CD4-positive, alpha-beta T cell treated with Interleukin-17A for 1 hour (primary cell): ENCODE data around the gene SLFN14.

Experiments
- DNase-seq: peaks from one replicate; pipeline ENCODE4 v3.0.0-alpha.2; 2020

SLFN14 gene

GRCh38 chr17:35519906-35520442 lies 40.6 kb downstream of the SLFN14 start:
- DNase-seq: no peak

- peak; percentile 26 for DNase-seq
These were observed 41.2 kb downstream of the SLFN14 start for GRCh38 chr17:35519439-35519838.

- DNase-seq: peak; percentile 38
These were observed 42.2 kb downstream of the SLFN14 start for GRCh38 chr17:35518431-35518830.

- DNase-seq: no peak
These were observed 45.6 kb downstream of the SLFN14 start for GRCh38 chr17:35515027-35515426.

DNA sequence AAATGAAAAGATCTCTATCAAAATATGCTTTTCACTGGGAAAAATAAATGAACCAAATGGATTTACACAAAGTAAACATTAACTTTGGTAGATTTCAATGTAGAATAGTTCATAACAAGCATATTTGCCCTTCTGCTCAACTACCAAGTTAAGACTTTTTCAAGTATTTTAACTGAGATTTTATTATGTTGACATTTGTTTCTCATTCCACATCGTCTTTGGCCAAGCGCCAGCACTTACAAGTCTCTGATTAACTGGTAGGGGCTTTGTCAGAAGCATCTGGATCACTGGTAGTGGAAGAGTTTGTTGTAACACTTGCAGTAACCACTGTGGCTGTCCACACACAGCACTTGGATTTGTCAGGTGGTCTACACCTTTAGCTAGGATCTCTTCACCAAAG lies 46.1 kb downstream of the SLFN14 start:
- DNase-seq: no peak
